ENCODE data around the gene QTRT2. TPM values are rescaled to one million over a fixed set of nuclear protein-coding genes. Genes with fewer than 3 reads are reported as not detected.

The QTRT2 gene
- polyA plus RNA-seq, 2 of the 4 experiments (the other 2 are of a cell fraction), result 23.5 to 33.9 TPM

DNA sequence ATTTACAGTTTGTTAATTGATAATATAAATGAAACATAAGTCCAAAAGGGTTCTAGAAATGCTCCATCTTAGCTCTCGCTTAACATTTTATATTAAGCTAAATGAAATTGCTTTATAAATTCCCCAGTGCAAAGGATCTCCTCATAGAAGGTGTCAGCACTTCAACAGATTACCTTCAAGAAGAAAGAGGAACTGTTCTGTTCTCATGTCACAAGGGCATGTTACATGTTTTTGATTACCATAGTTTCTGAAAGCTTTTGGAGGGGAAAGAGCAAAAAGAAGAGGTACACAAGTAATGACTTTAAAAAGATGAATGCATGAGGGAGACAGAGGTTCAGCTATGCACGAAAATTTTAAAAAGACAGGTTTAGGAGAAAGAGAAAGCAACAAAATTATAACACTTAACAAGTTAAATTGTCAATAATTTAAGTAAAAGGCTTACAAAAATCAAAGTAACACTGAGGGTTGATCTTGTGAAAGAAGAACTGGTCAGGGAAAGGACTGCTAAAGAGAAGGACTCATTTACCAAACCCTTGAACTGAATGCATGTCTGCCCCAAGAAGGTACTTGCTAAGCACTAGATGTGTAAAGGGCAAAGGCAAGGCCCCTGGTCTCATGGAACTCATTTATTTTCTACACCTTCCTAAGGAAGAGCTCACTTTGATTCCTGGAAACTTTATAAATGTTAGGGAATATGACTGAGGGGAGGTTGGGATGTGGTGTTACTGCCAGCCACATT, 45.3 kb upstream of the QTRT2 start (continued):
- TF ChIP-seq, protein P1, sequence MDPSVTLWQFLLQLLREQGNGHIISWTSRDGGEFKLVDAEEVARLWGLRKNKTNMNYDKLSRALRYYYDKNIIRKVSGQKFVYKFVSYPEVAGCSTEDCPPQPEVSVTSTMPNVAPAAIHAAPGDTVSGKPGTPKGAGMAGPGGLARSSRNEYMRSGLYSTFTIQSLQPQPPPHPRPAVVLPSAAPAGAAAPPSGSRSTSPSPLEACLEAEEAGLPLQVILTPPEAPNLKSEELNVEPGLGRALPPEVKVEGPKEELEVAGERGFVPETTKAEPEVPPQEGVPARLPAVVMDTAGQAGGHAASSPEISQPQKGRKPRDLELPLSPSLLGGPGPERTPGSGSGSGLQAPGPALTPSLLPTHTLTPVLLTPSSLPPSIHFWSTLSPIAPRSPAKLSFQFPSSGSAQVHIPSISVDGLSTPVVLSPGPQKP (IDR thresholded peaks at IDR 0.05; ENCODE audit: low read depth, low read length), result no peak

- no peaks in the 10 kb centered on the region for H3K9me3 ChIP-seq
- ChIA-PET POLR2A (no interaction called here), CTCF (no interaction called here)
- no peaks in the 10 kb centered on the region for H3K4me1 ChIP-seq
- no peak for DNase-seq (ENCODE audit: low read depth in 1 of 2, low spot score in 1 of 2)
- ATAC-seq, result no peak
- FAIRE-seq, result no peak
- H3K4me3 ChIP-seq, result no peak overlapping the region
- WGBS (ENCODE audit: missing lambda C conversion rate), result 81% methylated on average over 7 of the region's 7 CpGs
- H3K27ac ChIP-seq, result no peak overlapping the region
- no peak overlapping the region for H3K4me2 ChIP-seq
- TF ChIP-seq BHLHE40 (IDR thresholded peaks at IDR 0.05; ENCODE audit: low read depth, low read length) (no peak), ZNF302 (CRISPR knock-in tag; IDR thresholded peaks at IDR 0.05) (no peak), EHMT2 (IDR thresholded peaks at IDR 0.05; ENCODE audit: low read depth) (no peak), EP300 (IDR thresholded peaks at IDR 0.05) (no peak)
- TF ChIP-seq, protein P2, sequence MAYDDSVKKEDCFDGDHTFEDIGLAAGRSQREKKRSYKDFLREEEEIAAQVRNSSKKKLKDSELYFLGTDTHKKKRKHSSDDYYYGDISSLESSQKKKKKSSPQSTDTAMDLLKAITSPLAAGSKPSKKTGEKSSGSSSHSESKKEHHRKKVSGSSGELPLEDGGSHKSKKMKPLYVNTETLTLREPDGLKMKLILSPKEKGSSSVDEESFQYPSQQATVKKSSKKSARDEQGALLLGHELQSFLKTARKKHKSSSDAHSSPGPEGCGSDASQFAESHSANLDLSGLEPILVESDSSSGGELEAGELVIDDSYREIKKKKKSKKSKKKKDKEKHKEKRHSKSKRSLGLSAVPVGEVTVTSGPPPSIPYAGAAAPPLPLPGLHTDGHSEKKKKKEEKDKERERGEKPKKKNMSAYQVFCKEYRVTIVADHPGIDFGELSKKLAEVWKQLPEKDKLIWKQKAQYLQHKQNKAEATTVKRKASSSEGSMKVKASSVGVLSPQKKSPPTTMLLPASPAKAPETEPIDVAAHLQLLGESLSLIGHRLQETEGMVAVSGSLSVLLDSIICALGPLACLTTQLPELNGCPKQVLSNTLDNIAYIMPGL (CRISPR knock-in tag; IDR thresholded peaks at IDR 0.05; ENCODE audit: borderline replicate concordance), result no peak
Observed at GRCh38 chr3:114014211-114014610, 42.3 kb upstream of the QTRT2 start.

GRCh38 chr3:114019486-114019885, 37.1 kb upstream of the QTRT2 start:
- FAIRE-seq, result no peak
- no peak for ATAC-seq

More at GRCh38 chr3:114019486-114019885, 37.1 kb upstream of the QTRT2 start:
- POLR2A ChIA-PET, result no interaction called here
- WGBS (ENCODE audit: missing lambda C conversion rate), result 67% methylated on average over 2 of the region's 2 CpGs
- no peak overlapping the region for H3K4me2 ChIP-seq
- no peak overlapping the region for H3K27ac ChIP-seq
- no peak overlapping the region for H3K4me3 ChIP-seq
- no peak for TF ChIP-seq RNF2 (IDR thresholded peaks at IDR 0.05; ENCODE audit: borderline replicate concordance, low read depth)
- no peak for TF ChIP-seq HDAC2 (IDR thresholded peaks at IDR 0.05)
- no peak for TF ChIP-seq MAFK (IDR thresholded peaks at IDR 0.05; ENCODE audit: partially characterized antibody)
- TF ChIP-seq NR3C1 (IDR thresholded peaks at IDR 0.05), result no peak
- no peak for TF ChIP-seq CEBPB (IDR thresholded peaks at IDR 0.05)
- no peak for TF ChIP-seq MAX (IDR thresholded peaks at IDR 0.05)
- TF ChIP-seq PHF8 (IDR thresholded peaks at IDR 0.05; ENCODE audit: borderline replicate concordance, low read depth), result no peak
- TF ChIP-seq SREBF2 (IDR thresholded peaks at IDR 0.05), result no peak
- no peak for TF ChIP-seq NPAS2 (CRISPR knock-in tag; IDR thresholded peaks at IDR 0.05; ENCODE audit: borderline replicate concordance)
- TF ChIP-seq MYC (IDR thresholded peaks at IDR 0.05; ENCODE audit: borderline replicate concordance, low read length), result no peak
- no peak for TF ChIP-seq KDM1A (IDR thresholded peaks at IDR 0.05; ENCODE audit: low read depth)
- TF ChIP-seq KDM5A (IDR thresholded peaks at IDR 0.05), result no peak
- TF ChIP-seq JUN (IDR thresholded peaks at IDR 0.05), result no peak
- TF ChIP-seq, protein P3, sequence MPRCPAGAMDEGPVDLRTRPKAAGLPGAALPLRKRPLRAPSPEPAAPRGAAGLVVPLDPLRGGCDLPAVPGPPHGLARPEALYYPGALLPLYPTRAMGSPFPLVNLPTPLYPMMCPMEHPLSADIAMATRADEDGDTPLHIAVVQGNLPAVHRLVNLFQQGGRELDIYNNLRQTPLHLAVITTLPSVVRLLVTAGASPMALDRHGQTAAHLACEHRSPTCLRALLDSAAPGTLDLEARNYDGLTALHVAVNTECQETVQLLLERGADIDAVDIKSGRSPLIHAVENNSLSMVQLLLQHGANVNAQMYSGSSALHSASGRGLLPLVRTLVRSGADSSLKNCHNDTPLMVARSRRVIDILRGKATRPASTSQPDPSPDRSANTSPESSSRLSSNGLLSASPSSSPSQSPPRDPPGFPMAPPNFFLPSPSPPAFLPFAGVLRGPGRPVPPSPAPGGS (IDR thresholded peaks at IDR 0.05), result no peak
- TF ChIP-seq, protein P1 (IDR thresholded peaks at IDR 0.05; ENCODE audit: low read depth, low read length), result no peak
- no peak for TF ChIP-seq SMC3 (IDR thresholded peaks at IDR 0.05)
- no peak for TF ChIP-seq RAD21 (conservative IDR thresholded peaks at IDR 0.05 in 1 of 2, IDR thresholded peaks at IDR 0.05 in 1 of 2)
- no peak for TF ChIP-seq ZC3H11A (IDR thresholded peaks at IDR 0.05)
- no peak for TF ChIP-seq CBX8 (IDR thresholded peaks at IDR 0.05)
- DNase-seq (ENCODE audit: low read depth in 1 of 2, low spot score in 1 of 2), result no peak
- H3K9me3 ChIP-seq, result no peaks in the 10 kb centered on the region
- H3K4me1 ChIP-seq, result no peaks in the 10 kb centered on the region
- CTCF ChIA-PET, result no interaction called here

Measured in A549 (cell line).